ENCODE results near the gene SLC2A13. TPM values are rescaled to one million over a fixed set of nuclear protein-coding genes. Genes with fewer than 3 reads are reported as not detected.

SLC2A13 gene
- total RNA-seq, 1 experiment from 2014 or later: 7.0 TPM

- Histone ChIP-seq H3K79me1 (ENCODE audit: insufficient read depth, low read depth, low read length, poor library complexity, severe bottlenecking) (no peaks in the 10 kb centered on the region), H3K4me2 (ENCODE audit: insufficient read depth, insufficient read length, low read length) (no peak overlapping the region), H2BK12ac (ENCODE audit: insufficient read length, low read depth, low read length) (no peak overlapping the region), H3T11ph (ENCODE audit: low read length) (no peak overlapping the region), H2BK5ac (ENCODE audit: insufficient read length, low read length) (no peak overlapping the region), H3K23ac (ENCODE audit: insufficient read length, low read depth, low read length) (no peak overlapping the region), H2BK20ac (ENCODE audit: low read depth, low read length, poor library complexity, severe bottlenecking) (no peak overlapping the region), H4K20me1 (ENCODE audit: control insufficient read depth, insufficient read depth, insufficient read length) (no peaks in the 10 kb centered on the region), H3K9me3 (ENCODE audit: control insufficient read depth, low read depth, low read length) (no peaks in the 10 kb centered on the region), H2AFZ (ENCODE audit: low read length) (no peak overlapping the region), H2BK15ac (ENCODE audit: low read depth, low read length) (no peak overlapping the region), H3K23me2 (ENCODE audit: insufficient read length, low read depth, low read length, poor library complexity, severe bottlenecking) (no peaks in the 10 kb centered on the region), H2BK120ac (ENCODE audit: low read depth, low read length, poor library complexity, severe bottlenecking) (no peak overlapping the region), H3K79me2 (ENCODE audit: insufficient read depth, low read length) (no peaks in the 10 kb centered on the region), H3K18ac (ENCODE audit: insufficient read length, low read depth, low read length) (no peak overlapping the region), H2AK5ac (ENCODE audit: insufficient read length, low read length) (no peak overlapping the region), H3K9ac (ENCODE audit: extremely low read depth, insufficient read length, low read length) (no peak overlapping the region), H3K27ac (ENCODE audit: insufficient read length, low read depth, low read length) (no peak overlapping the region), H3K56ac (ENCODE audit: insufficient read length, low read depth, low read length) (no peak overlapping the region), H3K27me3 (ENCODE audit: insufficient read depth, low read length) (no peaks in the 10 kb centered on the region), H3K14ac (ENCODE audit: insufficient read depth, low read length) (no peak overlapping the region), H4K5ac (ENCODE audit: insufficient read length, low read depth, low read length) (no peak overlapping the region), H4K8ac (replicated peaks; ENCODE audit: insufficient read length, low read depth, low read length) (no peak overlapping the region), H3K4ac (ENCODE audit: low read depth, low read length) (no peak overlapping the region), H3K4me1 (ENCODE audit: insufficient read depth, low read length) (no peaks in the 10 kb centered on the region; the same call in 1 of the 2 replicates), H4K91ac (ENCODE audit: insufficient read length, low read depth, low read length) (no peak overlapping the region)
- no peaks in the 10 kb centered on the region; a peak in 1 of 7 replicates for H3K36me3 Mint-ChIP-seq (ENCODE audit: insufficient read depth in 1 of 3, low read depth in 3 of 3)
- TF ChIP-seq CTCF (conservative IDR thresholded peaks at IDR 0.05): no peak
- H3K27ac Mint-ChIP-seq: no peak overlapping the region
- H3K9me3 Mint-ChIP-seq: no peaks in the 10 kb centered on the region
- H3K4me1 Mint-ChIP-seq: peaks cover 12 to 28% of the 10 kb centered on the region in 2 experiments
- H3K27me3 Mint-ChIP-seq (ENCODE audit: low read depth): no peaks in the 10 kb centered on the region
- no CpG with 5 or more reads among the region's 3 CpGs for WGBS (ENCODE audit: extremely low coverage, insufficient read length, low lambda C conversion rate)
- H3K4me3 Mint-ChIP-seq: no peak overlapping the region
- DNase-seq: no peak
Observed at GRCh38 chr12:40012711-40013110, 93.2 kb downstream of the SLC2A13 start.
